Colonic mucosa (tissue), 4 donors: ENCODE data around the gene SPTLC2. TPM values are rescaled to one million over a fixed set of nuclear protein-coding genes. Genes with fewer than 3 reads are reported as not detected.

ENCODE experiments used
- DNase-seq: peaks from one replicate; pipeline ENCODE4 v3.0.0-alpha.2; 2020
- H3K27ac ChIP-seq: fragments of 200-600 bp; one replicate; pipeline ENCODE4 v1.8.0; 2021
- H3K27me3 ChIP-seq: fragments of 200-600 bp; one replicate; pipeline ENCODE4 v1.8.0; 2021
- H3K36me3 ChIP-seq: fragments of 200-600 bp; one replicate; pipeline ENCODE4 v1.8.0; 2021
- H3K4me1 ChIP-seq: fragments of 200-600 bp; one replicate; pipeline ENCODE4 v1.8.0; 2021; ENCODE audit warnings: mild to moderate bottlenecking
- H3K4me3 ChIP-seq: fragments of 200-600 bp; one replicate; pipeline ENCODE4 v1.8.0; 2021
- H3K9ac ChIP-seq, 2 donors: one replicate each; pipeline ENCODE4 v1.7.0; 2013; ENCODE audit warnings: control low read depth in 2 of 2, low read depth in 2 of 2, low read length in 2 of 2
- H3K9me3 ChIP-seq: fragments of 200-600 bp; one replicate; pipeline ENCODE4 v1.8.0; 2021
- intact Hi-C: fragments of 100-400 bp; cut with DNase I; formaldehyde crosslinking; loops from one replicate; pipeline ENCODE4 v1.14.1; 2022
- total RNA-seq, 2 donors: library from RNA; stranded (reverse); fragmentation: NEBNext Ultra II Directional in 1 of 2; extraction: Animal tissue kit (Norgen Biotek cat#: 25700) in 1 of 2; gene quantifications; one replicate each; pipeline ENCODE4 v1.2.1, GENCODE V29; 2021
- TF ChIP-seq, protein P1 (sequence below): fragments of 200-600 bp; IDR thresholded peaks from one replicate; pipeline ENCODE4 v1.8.0; 2022; ENCODE audit warnings: antibody characterized with exemption, mild to moderate bottlenecking
- donor health status: healthy.
- donor health status: DM: no; HTN: no; CAD: no.
- donor health status: DM: no; HTN: no; CAD: no.

Gene SPTLC2
- total RNA-seq, 2 donors from 2014 or later, result 68.3 to 70.1 TPM

GRCh38 chr14:77654001-77654441 lies 37.6 kb upstream of the SPTLC2 start:
- intact Hi-C loops, result loop anchor here (2.0 to 10.0 kb wide), 2 partner anchors 55 to 161 kb away; partner anchors contain the start of genes ALKBH1 and SLIRP
- no peak for DNase-seq
- no peak overlapping the region for H3K4me3 ChIP-seq
- TF ChIP-seq, protein P1, sequence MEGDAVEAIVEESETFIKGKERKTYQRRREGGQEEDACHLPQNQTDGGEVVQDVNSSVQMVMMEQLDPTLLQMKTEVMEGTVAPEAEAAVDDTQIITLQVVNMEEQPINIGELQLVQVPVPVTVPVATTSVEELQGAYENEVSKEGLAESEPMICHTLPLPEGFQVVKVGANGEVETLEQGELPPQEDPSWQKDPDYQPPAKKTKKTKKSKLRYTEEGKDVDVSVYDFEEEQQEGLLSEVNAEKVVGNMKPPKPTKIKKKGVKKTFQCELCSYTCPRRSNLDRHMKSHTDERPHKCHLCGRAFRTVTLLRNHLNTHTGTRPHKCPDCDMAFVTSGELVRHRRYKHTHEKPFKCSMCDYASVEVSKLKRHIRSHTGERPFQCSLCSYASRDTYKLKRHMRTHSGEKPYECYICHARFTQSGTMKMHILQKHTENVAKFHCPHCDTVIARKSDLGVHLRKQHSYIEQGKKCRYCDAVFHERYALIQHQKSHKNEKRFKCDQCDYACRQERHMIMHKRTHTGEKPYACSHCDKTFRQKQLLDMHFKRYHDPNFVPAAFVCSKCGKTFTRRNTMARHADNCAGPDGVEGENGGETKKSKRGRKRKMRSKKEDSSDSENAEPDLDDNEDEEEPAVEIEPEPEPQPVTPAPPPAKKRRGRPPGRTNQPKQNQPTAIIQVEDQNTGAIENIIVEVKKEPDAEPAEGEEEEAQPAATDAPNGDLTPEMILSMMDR, result no peak
- H3K27me3 ChIP-seq, result no peaks in the 10 kb centered on the region
- no peaks in the 10 kb centered on the region for H3K36me3 ChIP-seq
- no peaks in the 10 kb centered on the region for H3K9me3 ChIP-seq
- no peak overlapping the region for H3K9ac ChIP-seq
- H3K27ac ChIP-seq, result no peak overlapping the region
- H3K4me1 ChIP-seq, result no peaks in the 10 kb centered on the region

DNA sequence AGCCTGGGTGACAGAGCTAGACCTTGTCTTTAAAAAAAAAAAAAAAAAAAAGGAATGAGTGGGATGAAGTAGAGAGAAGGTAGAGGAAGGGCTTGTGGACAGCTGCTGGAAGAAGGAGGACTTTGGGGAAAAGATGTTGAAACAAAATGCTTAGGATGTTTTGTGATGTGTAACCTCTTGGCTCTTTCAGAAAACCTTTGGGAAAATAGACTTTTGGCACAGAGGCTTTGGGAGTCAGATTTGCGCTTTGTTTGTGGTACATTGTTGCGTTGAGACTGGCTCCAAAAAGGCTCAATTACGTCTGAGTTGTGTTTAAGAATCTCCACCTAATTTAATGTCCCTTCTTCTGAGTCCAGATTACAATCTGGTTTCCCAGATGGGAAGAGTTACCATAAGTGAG lies 32.9 kb upstream of the SPTLC2 start:
- TF ChIP-seq, protein P1, result no peak
- DNase-seq, result no peak
- no peaks in the 10 kb centered on the region for H3K4me1 ChIP-seq
- H3K4me3 ChIP-seq, result no peak overlapping the region
- H3K36me3 ChIP-seq, result no peaks in the 10 kb centered on the region
- H3K27me3 ChIP-seq, result no peaks in the 10 kb centered on the region
- no peak overlapping the region for H3K27ac ChIP-seq
- H3K9me3 ChIP-seq, result no peaks in the 10 kb centered on the region
- no peak overlapping the region for H3K9ac ChIP-seq
- intact Hi-C loops, result no loop called here

- Histone ChIP-seq H3K4me1 (no peaks in the 10 kb centered on the region), H3K9ac (no peak overlapping the region), H3K9me3 (no peaks in the 10 kb centered on the region), H3K27ac (no peak overlapping the region), H3K4me3 (no peak overlapping the region), H3K36me3 (no peaks in the 10 kb centered on the region), H3K27me3 (no peaks in the 10 kb centered on the region)
- intact Hi-C loops, result no loop called here
- TF ChIP-seq, protein P1, result no peak
- DNase-seq, result no peak
Observed at GRCh38 chr14:77648520-77649200, 32.2 kb upstream of the SPTLC2 start.

DNA sequence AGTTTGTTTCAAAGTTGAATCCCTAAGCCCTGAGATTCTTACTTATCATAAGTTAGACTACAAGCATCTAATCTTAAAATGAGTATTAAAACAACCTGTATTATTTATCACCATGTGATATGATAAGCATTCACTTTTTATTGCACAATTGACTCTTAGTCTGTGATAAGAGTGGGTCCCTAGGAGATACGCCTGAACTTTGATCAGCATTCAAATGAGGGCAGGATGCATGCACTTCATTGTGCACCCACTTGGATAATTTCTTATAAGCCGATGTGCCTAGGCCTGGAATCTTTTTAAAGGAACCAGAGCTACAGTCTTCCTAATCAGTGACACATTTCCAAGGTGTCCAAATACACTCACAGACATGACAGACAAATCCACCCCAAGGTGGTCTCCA lies 31.4 kb upstream of the SPTLC2 start:
- peak; percentile 55 for DNase-seq
- Histone ChIP-seq H3K4me3 (no peak overlapping the region), H3K9ac (no peak overlapping the region), H3K36me3 (no peaks in the 10 kb centered on the region), H3K4me1 (no peaks in the 10 kb centered on the region), H3K9me3 (no peaks in the 10 kb centered on the region), H3K27ac (no peak overlapping the region), H3K27me3 (no peaks in the 10 kb centered on the region)
- TF ChIP-seq, protein P1, result no peak
- intact Hi-C loops, result no loop called here

GRCh38 chr14:77646907-77647306 lies 30.5 kb upstream of the SPTLC2 start:
- DNase-seq, result no peak
- Histone ChIP-seq H3K4me3 (no peak overlapping the region), H3K36me3 (no peaks in the 10 kb centered on the region), H3K9ac (no peak overlapping the region), H3K27me3 (no peaks in the 10 kb centered on the region), H3K9me3 (no peaks in the 10 kb centered on the region), H3K27ac (no peak overlapping the region), H3K4me1 (no peaks in the 10 kb centered on the region)
- intact Hi-C loops, result no loop called here
- TF ChIP-seq, protein P1, result no peak
